DMS 273 (cell line): ENCODE results near the gene OAF.
"Not testable (repeated sequence)": the region's sequence is repeated elsewhere in the genome, so short reads cannot be mapped to it uniquely, and the experiment has no call there.

Source experiments
- DNase-seq: peaks from one replicate; lab custom pipeline; 2025; ENCODE audit not compliant: unreplicated experiment; lab: John Stamatoyannopoulos, UW

OAF gene

GRCh38 chr11:120261931-120262330 lies 51.1 kb downstream of the OAF start:
- DNase-seq, result no peak

GRCh38 chr11:120267319-120267718 lies 56.5 kb downstream of the OAF start:
- DNase-seq, result no peak

DNA sequence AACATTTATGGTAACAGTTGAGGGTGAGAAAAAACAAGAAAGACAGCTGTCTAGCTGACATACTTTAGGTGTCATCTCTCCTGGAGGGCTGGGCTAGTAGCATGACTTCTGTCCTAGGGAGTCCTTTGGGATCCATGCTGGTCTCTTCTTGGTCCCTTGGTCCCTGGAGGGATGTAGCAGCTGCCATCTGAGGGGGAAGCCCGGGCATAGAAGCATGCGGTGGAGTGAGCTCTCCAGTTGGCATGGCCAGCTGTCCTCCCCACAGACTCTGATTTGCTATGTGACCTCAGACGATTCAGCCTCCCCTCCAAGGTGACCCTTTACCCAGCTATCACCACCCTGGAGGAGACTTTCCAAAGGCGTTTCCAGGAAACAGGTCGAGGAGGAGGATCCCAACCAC lies 57.9 kb downstream of the OAF start:
- peak; percentile 5 for DNase-seq

DNA sequence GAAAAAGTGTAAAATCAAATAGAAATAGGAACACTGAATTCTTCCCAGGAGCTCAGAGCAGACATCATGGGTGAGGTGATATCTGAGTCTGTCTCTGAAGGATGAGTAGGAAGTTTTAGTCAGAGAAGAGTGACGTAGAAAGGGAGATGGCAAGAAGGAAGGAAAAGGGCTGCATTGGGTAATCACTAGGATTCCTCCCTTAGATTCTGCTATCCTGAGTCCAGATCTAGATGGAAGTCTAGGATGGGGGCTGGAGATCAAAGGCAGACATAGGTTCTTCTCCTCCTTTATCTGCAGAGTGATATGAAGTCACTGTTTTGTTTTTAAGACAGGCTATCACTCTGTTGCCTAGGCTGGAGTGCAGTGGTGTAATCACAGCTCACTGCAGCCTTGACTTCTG lies 59.6 kb downstream of the OAF start:
- DNase-seq, result no peak

GRCh38 chr11:120271672-120272071 lies 60.8 kb downstream of the OAF start:
- DNase-seq, result no peak

- no peak for DNase-seq
Measured at GRCh38 chr11:120272303-120272702, 61.5 kb downstream of the OAF start.

DNA sequence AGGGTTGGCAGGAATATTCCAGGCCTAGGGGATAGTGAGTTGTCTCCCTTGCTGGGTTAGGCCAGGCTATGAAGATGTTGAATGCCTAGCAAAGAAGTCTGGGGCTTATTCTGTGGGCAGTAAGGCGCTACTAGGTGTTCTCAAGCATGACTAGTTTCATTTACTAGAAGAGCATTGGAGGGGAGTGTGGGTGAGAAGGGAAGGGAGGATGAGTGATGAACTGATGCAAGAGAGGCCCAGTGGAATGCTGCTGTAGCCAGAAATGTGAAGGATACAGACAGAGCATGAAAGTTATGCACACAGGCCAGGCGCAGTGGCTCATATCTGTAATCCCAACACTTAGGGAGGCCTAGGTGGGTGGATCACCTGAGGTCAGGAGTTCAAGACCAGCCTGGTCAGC lies 62.6 kb downstream of the OAF start:
- DNase-seq, result no peak

GRCh38 chr11:120273956-120274355 lies 63.1 kb downstream of the OAF start:
- not testable (repeated sequence) for DNase-seq

- DNase-seq, result no peak
Measured at GRCh38 chr11:120279502-120279901, 68.7 kb downstream of the OAF start.
